GM23248 (cell line): ENCODE measurements around the gene SIK2. TPM values are rescaled to one million over a fixed set of nuclear protein-coding genes. Genes with fewer than 3 reads are reported as not detected.

Experiments
- DNase-seq: peaks from one replicate; pipeline ENCODE4 v3.0.0-alpha.2; 2015
- H2AFZ ChIP-seq: fragments of 200-600 bp; sonication (generic); 2 replicates; pipeline ENCODE4 v1.6.1; 2016; ENCODE audit warnings: antibody characterized with exemption
- H3F3A ChIP-seq: fragments of 200-600 bp; sonication (generic); 2 replicates; pipeline ENCODE4 v1.6.1; 2016; ENCODE audit warnings: mild to moderate bottlenecking, antibody characterized with exemption, mixed run types; ENCODE audit not compliant: insufficient read depth
- H3K27ac ChIP-seq: fragments of 200-600 bp; sonication (generic); 2 replicates; pipeline ENCODE4 v1.5.1; 2016; ENCODE audit warnings: mild to moderate bottlenecking
- H3K27me3 ChIP-seq: fragments of 200-600 bp; sonication (generic); replicated peaks from 2 replicates; pipeline ENCODE4 v1.6.1; 2016; ENCODE audit warnings: mild to moderate bottlenecking; ENCODE audit not compliant: insufficient read depth
- H3K36me3 ChIP-seq: fragments of 200-600 bp; sonication (generic); 2 replicates; pipeline ENCODE4 v1.6.1; 2016; ENCODE audit warnings: low read depth, mild to moderate bottlenecking
- H3K4me1 ChIP-seq: fragments of 200-600 bp; sonication (generic); 2 replicates; pipeline ENCODE4 v1.6.1; 2016; ENCODE audit warnings: mild to moderate bottlenecking; ENCODE audit not compliant: insufficient read depth
- H3K4me2 ChIP-seq: fragments of 200-600 bp; sonication (generic); one replicate; pipeline ENCODE4 v1.6.1; 2016; ENCODE audit warnings: mild to moderate bottlenecking; ENCODE audit not compliant: unreplicated experiment
- H3K4me3 ChIP-seq: fragments of 200-600 bp; sonication (generic); 2 replicates; pipeline ENCODE4 v1.5.1; 2016; ENCODE audit warnings: mild to moderate bottlenecking
- H3K79me2 ChIP-seq: fragments of 200-600 bp; sonication (generic); 2 replicates; pipeline ENCODE4 v1.6.1; 2016; ENCODE audit warnings: mild to moderate bottlenecking; ENCODE audit not compliant: insufficient read depth
- H3K9ac ChIP-seq: fragments of 200-600 bp; sonication (generic); 2 replicates; pipeline ENCODE4 v1.6.1; 2016; ENCODE audit warnings: mild to moderate bottlenecking
- H3K9me2 ChIP-seq: fragments of 200-600 bp; sonication (generic); 2 replicates; pipeline ENCODE4 v1.6.1; 2016; ENCODE audit warnings: mixed run types, mild to moderate bottlenecking, moderate library complexity; ENCODE audit not compliant: insufficient read depth
- H3K9me3 ChIP-seq: fragments of 200-600 bp; sonication (generic); one replicate; pipeline ENCODE4 v1.6.1; 2017; ENCODE audit warnings: low read depth
- H4K20me1 ChIP-seq: fragments of 200-600 bp; sonication (generic); 2 replicates; pipeline ENCODE4 v1.6.0; 2016; ENCODE audit not compliant: insufficient read depth
- EZH2 ChIP-seq: fragments of 200-600 bp; sonication (generic); IDR thresholded peaks from 2 replicates; pipeline ENCODE4 v1.6.1; 2018; ENCODE audit warnings: antibody characterized with exemption, mild to moderate bottlenecking; ENCODE audit not compliant: insufficient read depth, poor library complexity, severe bottlenecking
- EZH2phosphoT487 ChIP-seq: fragments of 200-600 bp; sonication (generic); IDR thresholded peaks from 2 replicates; pipeline ENCODE4 v1.6.1; 2018; ENCODE audit warnings: antibody characterized with exemption, moderate library complexity, mild to moderate bottlenecking, low read depth; ENCODE audit not compliant: insufficient read depth
- WGBS, 2 experiments: methylation state at CpG; one replicate each; pipeline ENCODE4 v1.1.6; 2015 to 2017; ENCODE audit warnings: low lambda C conversion rate in 2 of 2, low coverage in 1 of 2; ENCODE audit errors: missing lambda C conversion rate in 2 of 2; 5-methylcytosine and 5-hydroxymethylcytosine counted together
- in situ Hi-C: fragments of 300-500 bp; cut with MboI; formaldehyde crosslinking; loops from 2 replicates; pipeline ENCODE4 v1.15.0; 2020
- polyA plus RNA-seq: library from polyadenylated mRNA; unstranded; fragments of >200 nt; fragmentation: Nextera tagmentation; extraction: Ambion mirVana; gene quantifications from 2 replicates; pipeline ENCODE4 v1.2.1, GENCODE V29; 2016
- total RNA-seq: library from RNA; depleted of rRNA; stranded (reverse); fragments of >200 nt; shearing (Covaris generic); gene quantifications from 2 replicates; pipeline ENCODE4 v1.2.3, GENCODE V29; 2014

The SIK2 gene
- total and polyA plus RNA-seq, 2 experiments from 2014 or later, result 5.9 to 14.8 TPM

GRCh38 chr11:111724615-111725129 is 122.4 kb downstream of the SIK2 start:
- Histone ChIP-seq H3F3A (peaks cover 8% of the 10 kb centered on the region; the same call in 1 of the 2 replicates), H3K9me3 (no peaks in the 10 kb centered on the region), H3K4me1 (no peaks in the 10 kb centered on the region), H3K27ac (no peak overlapping the region), H3K79me2 (no peaks in the 10 kb centered on the region), H3K36me3 (peaks cover 34% of the 10 kb centered on the region), H3K27me3 (no peaks in the 10 kb centered on the region), H3K9me2 (no peaks in the 10 kb centered on the region), H3K9ac (no peak overlapping the region), H3K4me3 (no peak overlapping the region), H4K20me1 (no peaks in the 10 kb centered on the region), H2AFZ (no peak overlapping the region), H3K4me2 (no peak overlapping the region)
- in situ Hi-C loops, result no loop called here
- 92 to 93% methylated on average over 11 of the region's 11 CpGs for WGBS, 2 experiments
- no peak for TF ChIP-seq EZH2phosphoT487
- TF ChIP-seq EZH2, result no peak
- DNase-seq, result no peak

GRCh38 chr11:111725621-111726020 is 123.4 kb downstream of the SIK2 start:
- Histone ChIP-seq H3K79me2 (no peaks in the 10 kb centered on the region), H3K4me2 (no peak overlapping the region), H3K4me1 (no peaks in the 10 kb centered on the region), H3K9me3 (no peaks in the 10 kb centered on the region), H4K20me1 (no peaks in the 10 kb centered on the region), H3K4me3 (no peak overlapping the region), H3K27ac (no peak overlapping the region), H3K9me2 (no peaks in the 10 kb centered on the region), H3K9ac (no peak overlapping the region), H3F3A (peaks cover 8% of the 10 kb centered on the region; the same call in 1 of the 2 replicates), H3K36me3 (peaks cover 27% of the 10 kb centered on the region), H2AFZ (no peak overlapping the region), H3K27me3 (no peaks in the 10 kb centered on the region)
- in situ Hi-C loops, result no loop called here
- 78 to 80% methylated on average over 10 of the region's 10 CpGs for WGBS, 2 experiments
- TF ChIP-seq EZH2phosphoT487 (no peak), EZH2 (no peak)
- DNase-seq, result no peak

GRCh38 chr11:111726301-111726713 is 124.1 kb downstream of the SIK2 start:
- Histone ChIP-seq H3F3A (peaks cover 8% of the 10 kb centered on the region; the same call in 1 of the 2 replicates), H3K9me2 (no peaks in the 10 kb centered on the region), H3K4me1 (no peaks in the 10 kb centered on the region), H4K20me1 (no peaks in the 10 kb centered on the region), H3K27ac (no peak overlapping the region), H3K36me3 (peaks cover 21% of the 10 kb centered on the region), H2AFZ (no peak overlapping the region), H3K27me3 (no peaks in the 10 kb centered on the region), H3K79me2 (no peaks in the 10 kb centered on the region), H3K9me3 (no peaks in the 10 kb centered on the region), H3K4me2 (no peak overlapping the region), H3K9ac (no peak overlapping the region), H3K4me3 (no peak overlapping the region)
- DNase-seq, result no peak
- in situ Hi-C loops, result no loop called here
- 97 to 99% methylated on average over 9 of the region's 9 CpGs for WGBS, 2 experiments
- TF ChIP-seq EZH2phosphoT487 (no peak), EZH2 (no peak)

GRCh38 chr11:111727431-111727830 is 125.2 kb downstream of the SIK2 start:
- in situ Hi-C loops, result no loop called here
- H3F3A ChIP-seq, result peaks cover 19% of the 10 kb centered on the region; the same call in 1 of the 2 replicates
- peaks cover 13% of the 10 kb centered on the region for H3K36me3 ChIP-seq
- H3K9me2 ChIP-seq, result no peaks in the 10 kb centered on the region
- TF ChIP-seq EZH2 (no peak), EZH2phosphoT487 (no peak)
- H3K4me2 ChIP-seq, result no peak overlapping the region
- H3K4me1 ChIP-seq, result peaks cover 1% of the 10 kb centered on the region; the same call in 1 of the 2 replicates
- H2AFZ ChIP-seq, result no peak overlapping the region
- H4K20me1 ChIP-seq, result no peaks in the 10 kb centered on the region
- H3K27ac ChIP-seq, result no peak overlapping the region
- H3K9ac ChIP-seq, result no peak overlapping the region
- WGBS, 2 experiments, result 84% methylated on average over 7 of the region's 7 CpGs
- no peaks in the 10 kb centered on the region for H3K9me3 ChIP-seq
- no peak overlapping the region for H3K4me3 ChIP-seq
- DNase-seq, result no peak
- no peaks in the 10 kb centered on the region for H3K79me2 ChIP-seq
- H3K27me3 ChIP-seq, result no peaks in the 10 kb centered on the region
